OCI-LY7 (cell line): ENCODE results near the gene QKI. TPM values are rescaled to one million over a fixed set of nuclear protein-coding genes. Genes with fewer than 3 reads are reported as not detected.

Experiments used
- Bru-seq: library from RNA; stranded (reverse); fragments of 400-500 nt; gene quantifications from one replicate; lab custom pipeline; 2021; lab: Mats Ljungman, UMichigan
- BruChase-seq, 2 experiments: library from RNA; stranded (reverse); fragments of 400-500 nt; gene quantifications; one replicate each; lab custom pipeline; 2021; lab: Mats Ljungman, UMichigan
- BruUV-seq: library from RNA; stranded (reverse); fragments of 400-500 nt; replicated peaks from 2 replicates; lab custom pipeline; 2021; lab: Mats Ljungman, UMichigan
- CTCF ChIA-PET: fragments of 300-600 bp; sonication (Branson Sonifier 250); formaldehyde crosslinking; loops from one replicate; lab custom pipeline; 2022; ENCODE audit warnings: antibody characterized with exemption; ENCODE audit not compliant: unreplicated experiment; lab: Charles Lee
- POLR2A ChIA-PET: fragments of 300-600 bp; sonication (Branson Sonifier 250); formaldehyde crosslinking; loops from one replicate; lab custom pipeline; 2022; ENCODE audit warnings: antibody characterized with exemption; lab: Charles Lee
- DNase-seq: peaks from one replicate; pipeline ENCODE4 v3.0.0-alpha.2; 2015; ENCODE audit warnings: low spot score
- H2AFZ ChIP-seq: fragments of 200-600 bp; sonication (generic), shearing (Covaris generic); 2 replicates; pipeline ENCODE4 v1.6.1; 2014; ENCODE audit warnings: mild to moderate bottlenecking, antibody characterized with exemption, low read length, moderate library complexity
- H3K27ac ChIP-seq: fragments of 200-600 bp; sonication (generic); 2 replicates; pipeline ENCODE4 v1.5.1; 2014; ENCODE audit warnings: mixed run types, low read depth, mild to moderate bottlenecking, moderate library complexity, low read length, inconsistent platforms; ENCODE audit not compliant: poor library complexity, severe bottlenecking
- H3K36me3 ChIP-seq: fragments of 200-600 bp; sonication (generic); 2 replicates; pipeline ENCODE4 v1.6.1; 2014; ENCODE audit warnings: mild to moderate bottlenecking, antibody characterized with exemption, low read length, moderate library complexity, mixed read lengths; ENCODE audit not compliant: insufficient read depth
- H3K4me1 ChIP-seq: fragments of 200-600 bp; sonication (generic); 2 replicates; pipeline ENCODE4 v1.5.1; 2014; ENCODE audit warnings: mild to moderate bottlenecking, low read length; ENCODE audit not compliant: insufficient read depth, poor library complexity, severe bottlenecking
- H3K4me2 ChIP-seq: fragments of 200-600 bp; sonication (generic); 2 replicates; pipeline ENCODE4 v1.6.1; 2014; ENCODE audit warnings: mild to moderate bottlenecking, low read length
- H3K4me3 ChIP-seq: fragments of 200-600 bp; sonication (generic); 2 replicates; pipeline ENCODE4 v1.5.1; 2014; ENCODE audit warnings: mild to moderate bottlenecking, low read depth, low read length; ENCODE audit not compliant: poor library complexity, severe bottlenecking
- H3K79me2 ChIP-seq: fragments of 200-600 bp; sonication (generic); 2 replicates; pipeline ENCODE4 v1.6.1; 2016; ENCODE audit warnings: low read depth, mild to moderate bottlenecking, low read length, moderate library complexity, mixed read lengths; ENCODE audit not compliant: insufficient read depth
- H3K9me2 ChIP-seq: fragments of 200-600 bp; sonication (generic); 2 replicates; pipeline ENCODE4 v1.6.1; 2016; ENCODE audit warnings: mild to moderate bottlenecking, low read length, mixed read lengths; ENCODE audit not compliant: insufficient read depth
- H3K9me3 ChIP-seq: fragments of 200-600 bp; sonication (generic); 2 replicates; pipeline ENCODE4 v1.6.1; 2014; ENCODE audit warnings: mild to moderate bottlenecking, mixed run types, low read length, mixed read lengths
- H4K20me1 ChIP-seq: fragments of 200-600 bp; sonication (generic); 2 replicates; pipeline ENCODE4 v1.6.1; 2014; ENCODE audit warnings: mild to moderate bottlenecking, antibody characterized with exemption, low read length, moderate library complexity, mixed read lengths; ENCODE audit not compliant: insufficient read depth
- EZH2phosphoT487 ChIP-seq: fragments of 200-600 bp; sonication (generic); IDR thresholded peaks from 2 replicates; pipeline ENCODE4 v1.6.1; 2018; ENCODE audit warnings: low read depth, borderline replicate concordance, mild to moderate bottlenecking, mixed run types, antibody characterized with exemption, low read length, moderate library complexity, mixed read lengths
- intact Hi-C: fragments of 100-400 bp; cut with micrococcal nuclease; formaldehyde crosslinking; loops from one replicate; pipeline ENCODE4 v1.10.0; 2022; ENCODE audit not compliant: unreplicated experiment
- long read RNA-seq: library from polyadenylated mRNA; stranded (forward); transcript quantifications from one replicate; pipeline ENCODE4 v2.0.0, GENCODE V29; 2022
- total RNA-seq, 2 experiments: library from RNA; depleted of rRNA in 1 of 2; stranded (reverse); fragments of >200 nt in 1 of 2; shearing (Covaris generic) in 1 of 2; gene quantifications; 2 replicates each; pipeline ENCODE4 v1.2.3, GENCODE V29; 2014 to 2022
- TF ChIP-seq, protein P1 (sequence below): fragments of 200-600 bp; sonication (generic); conservative IDR thresholded peaks from 2 replicates; pipeline ENCODE4 v1.5.1; 2014; ENCODE audit warnings: mild to moderate bottlenecking, antibody characterized with exemption, low read length, moderate library complexity, mixed read lengths

The QKI gene
- 54.4 and 55.4 TPM in 2 replicates for total RNA-seq (2014; rRNA removed; shearing (Covaris generic))
- 72.7 and 74.5 TPM in 2 replicates for total RNA-seq (2022)
- percentile 85 among the genes with signal in this experiment for Bru-seq, nascent RNA
- percentile 79 among the genes with signal in this experiment for BruChase-seq, experiment 1, labeled RNA remaining after a 6-hour chase
- BruChase-seq, experiment 2, labeled RNA remaining after a 2-hour chase, result percentile 73 among the genes with signal in this experiment
- long read RNA-seq, full-length matches to known transcripts, result 50 of 64 reads
- long read RNA-seq, partial matches to known transcripts, result 4 of 64 reads
- long read RNA-seq, other reads (novel, unspliced or antisense), result 10 of 64 reads

DNA sequence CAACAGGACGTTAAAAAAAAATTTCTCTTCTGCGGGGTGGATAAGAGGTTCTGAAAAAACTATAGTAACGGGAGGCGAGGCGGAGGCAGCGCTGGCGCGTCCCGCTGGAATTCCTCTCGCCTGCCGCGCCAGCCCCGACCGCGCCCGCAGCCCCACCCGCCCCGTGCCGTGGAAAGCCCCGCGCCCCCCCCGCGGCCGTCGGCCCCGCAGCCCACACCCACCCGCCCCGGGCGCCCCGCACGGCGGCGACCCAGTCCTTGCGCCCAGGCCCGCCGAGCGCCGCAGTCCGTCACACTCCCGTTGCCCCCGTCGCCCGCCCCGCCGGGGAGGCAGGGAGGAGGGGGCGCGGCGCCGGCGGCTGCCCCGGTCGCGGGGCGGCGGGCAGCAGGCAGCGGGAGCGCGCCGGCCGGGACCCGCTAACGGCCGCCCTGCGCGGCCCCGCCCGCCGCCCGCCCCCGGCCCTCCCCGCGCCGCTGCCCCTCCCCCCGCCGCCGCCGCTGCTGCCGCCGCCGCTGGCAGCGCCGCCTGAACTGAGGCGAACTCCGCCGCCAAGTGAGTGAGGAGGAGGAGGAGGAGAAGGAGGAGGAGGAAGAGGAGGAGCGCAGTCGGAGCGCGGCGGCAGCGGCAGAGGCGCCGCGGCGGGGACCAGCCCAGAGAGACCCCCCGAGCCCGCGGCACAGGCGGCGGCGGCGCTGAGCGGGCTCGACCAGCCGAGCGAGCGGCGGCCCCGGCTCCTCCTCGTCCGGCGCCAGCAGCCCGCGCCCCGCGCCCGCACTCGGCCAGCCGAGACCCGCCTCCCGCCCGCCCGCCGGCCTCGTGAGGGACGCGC, at the start of gene QKI:
Gene QKI (plus strand): TSS at position 602 of the 829 bp plus-strand sequence. CDS start 476 bp downstream, outside the sequence.
- DNase-seq, result peak; percentile 75
- Histone ChIP-seq H3K9me2 (no peaks in the 10 kb centered on the region), H3K36me3 (no peaks in the 10 kb centered on the region), H3K4me1 (peaks cover 18% of the 10 kb centered on the region), H2AFZ (peak within 1 kb of the TSS; percentile 67), H4K20me1 (peaks cover 31% of the 10 kb centered on the region), H3K9me3 (no peaks in the 10 kb centered on the region), H3K27ac (peak within 1 kb of the TSS; percentile 74), H3K4me3 (peak within 1 kb of the TSS; percentile 84), H3K79me2 (peaks cover 37% of the 10 kb centered on the region), H3K4me2 (peak within 1 kb of the TSS; percentile 94)
- TF ChIP-seq, protein P1, sequence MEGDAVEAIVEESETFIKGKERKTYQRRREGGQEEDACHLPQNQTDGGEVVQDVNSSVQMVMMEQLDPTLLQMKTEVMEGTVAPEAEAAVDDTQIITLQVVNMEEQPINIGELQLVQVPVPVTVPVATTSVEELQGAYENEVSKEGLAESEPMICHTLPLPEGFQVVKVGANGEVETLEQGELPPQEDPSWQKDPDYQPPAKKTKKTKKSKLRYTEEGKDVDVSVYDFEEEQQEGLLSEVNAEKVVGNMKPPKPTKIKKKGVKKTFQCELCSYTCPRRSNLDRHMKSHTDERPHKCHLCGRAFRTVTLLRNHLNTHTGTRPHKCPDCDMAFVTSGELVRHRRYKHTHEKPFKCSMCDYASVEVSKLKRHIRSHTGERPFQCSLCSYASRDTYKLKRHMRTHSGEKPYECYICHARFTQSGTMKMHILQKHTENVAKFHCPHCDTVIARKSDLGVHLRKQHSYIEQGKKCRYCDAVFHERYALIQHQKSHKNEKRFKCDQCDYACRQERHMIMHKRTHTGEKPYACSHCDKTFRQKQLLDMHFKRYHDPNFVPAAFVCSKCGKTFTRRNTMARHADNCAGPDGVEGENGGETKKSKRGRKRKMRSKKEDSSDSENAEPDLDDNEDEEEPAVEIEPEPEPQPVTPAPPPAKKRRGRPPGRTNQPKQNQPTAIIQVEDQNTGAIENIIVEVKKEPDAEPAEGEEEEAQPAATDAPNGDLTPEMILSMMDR, result no peak
- no peak for TF ChIP-seq EZH2phosphoT487
- ChIA-PET POLR2A (interaction anchor here (0.6 to 0.7 kb wide), 3 partner anchors 24 to 427 kb away, joined by 3 to 6 read pairs (median 4); no protein-coding TSS in a partner anchor), CTCF (no interaction called here)
- no TSS peak for BruUV-seq
- intact Hi-C loops, result loop anchor here (5.0 kb wide), 1 partner anchor 687 kb away; the partner anchor contains the start of genes PACRG and PRKN

DNA sequence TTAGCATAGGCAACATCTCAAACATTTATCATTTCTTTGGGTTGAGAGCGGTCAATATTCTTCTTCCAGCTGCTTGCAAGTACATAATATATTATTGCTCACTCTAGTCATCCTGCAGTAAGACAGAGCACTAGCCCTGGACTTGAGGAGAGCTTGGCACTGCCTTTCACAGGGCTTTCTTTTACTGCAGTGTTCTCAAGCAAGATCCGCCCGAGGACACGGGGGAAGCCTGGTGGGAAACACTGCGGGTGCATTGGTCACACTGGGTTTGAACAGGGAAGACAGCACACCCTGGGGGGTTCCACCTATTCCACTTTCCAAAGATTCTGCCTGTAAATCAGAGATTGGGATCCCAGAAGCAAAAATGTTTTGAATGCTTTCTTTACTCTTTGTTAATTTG, 48.2 kb upstream of the QKI start:
- Histone ChIP-seq H3K79me2 (no peaks in the 10 kb centered on the region), H3K9me3 (no peaks in the 10 kb centered on the region), H3K4me1 (no peaks in the 10 kb centered on the region), H3K9me2 (no peaks in the 10 kb centered on the region), H4K20me1 (no peaks in the 10 kb centered on the region), H3K4me2 (no peak overlapping the region), H3K36me3 (no peaks in the 10 kb centered on the region), H2AFZ (no peak overlapping the region), H3K4me3 (no peak overlapping the region), H3K27ac (no peak overlapping the region)
- ChIA-PET CTCF (no interaction called here), POLR2A (no interaction called here)
- DNase-seq, result no peak
- intact Hi-C loops, result no loop called here
- no TSS peak for BruUV-seq
- TF ChIP-seq EZH2phosphoT487, result no peak
- TF ChIP-seq, protein P1, result no peak
